GM12801 (cell line): ENCODE results near the gene ACSF3.

Experiments used
- CTCF ChIP-seq: IDR thresholded peaks from one replicate; pipeline ENCODE4 v1.5.1; 2011; ENCODE audit warnings: control low read depth; ENCODE audit not compliant: insufficient read length; ENCODE audit errors: extremely low read depth

ACSF3 gene

DNA sequence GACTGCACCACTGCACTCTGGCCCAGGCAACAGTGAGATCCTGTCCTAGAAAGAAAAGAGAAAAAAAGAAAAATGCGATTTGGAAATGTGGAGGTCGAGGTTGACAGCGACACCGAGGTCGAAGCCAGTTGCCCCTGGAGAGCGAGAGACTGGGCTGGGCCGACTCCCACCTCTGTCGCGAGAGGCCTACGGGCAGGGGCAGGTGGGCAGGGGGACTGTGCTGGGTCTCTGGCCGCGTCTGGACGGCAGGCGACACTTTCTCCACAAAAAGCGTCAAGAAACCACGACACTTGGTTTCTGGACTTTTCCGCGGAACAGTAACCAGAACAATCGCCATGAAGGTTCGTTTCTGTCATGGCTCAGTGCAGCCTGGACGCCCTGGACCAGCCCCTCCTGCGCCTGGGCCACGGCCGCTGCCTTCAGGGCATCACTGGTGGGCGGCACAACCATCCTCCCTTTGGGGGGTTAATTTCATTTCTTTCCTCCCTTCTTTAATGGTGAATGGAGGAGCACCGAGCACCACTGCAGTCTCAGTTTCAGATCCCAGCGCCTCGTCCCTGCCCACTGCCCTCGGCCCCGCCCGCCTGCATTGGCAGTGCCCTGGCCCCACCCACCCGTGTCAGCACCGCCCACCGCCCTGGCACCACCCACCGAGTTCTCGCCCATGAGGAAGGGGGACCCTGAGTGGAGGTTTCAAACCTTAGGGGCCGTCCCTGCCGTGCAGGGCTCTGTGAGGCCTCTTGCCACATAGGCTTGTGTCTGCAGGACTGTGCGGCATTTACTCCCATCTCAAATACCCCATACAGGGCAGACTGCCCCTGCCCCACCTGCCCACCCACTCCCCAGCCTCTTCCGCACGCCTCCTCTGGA lies 59.4 kb downstream of the ACSF3 start:
- TF ChIP-seq CTCF = no peak

GRCh38 chr16:89153848-89154271 lies 60.2 kb downstream of the ACSF3 start:
- TF ChIP-seq CTCF = no peak

DNA sequence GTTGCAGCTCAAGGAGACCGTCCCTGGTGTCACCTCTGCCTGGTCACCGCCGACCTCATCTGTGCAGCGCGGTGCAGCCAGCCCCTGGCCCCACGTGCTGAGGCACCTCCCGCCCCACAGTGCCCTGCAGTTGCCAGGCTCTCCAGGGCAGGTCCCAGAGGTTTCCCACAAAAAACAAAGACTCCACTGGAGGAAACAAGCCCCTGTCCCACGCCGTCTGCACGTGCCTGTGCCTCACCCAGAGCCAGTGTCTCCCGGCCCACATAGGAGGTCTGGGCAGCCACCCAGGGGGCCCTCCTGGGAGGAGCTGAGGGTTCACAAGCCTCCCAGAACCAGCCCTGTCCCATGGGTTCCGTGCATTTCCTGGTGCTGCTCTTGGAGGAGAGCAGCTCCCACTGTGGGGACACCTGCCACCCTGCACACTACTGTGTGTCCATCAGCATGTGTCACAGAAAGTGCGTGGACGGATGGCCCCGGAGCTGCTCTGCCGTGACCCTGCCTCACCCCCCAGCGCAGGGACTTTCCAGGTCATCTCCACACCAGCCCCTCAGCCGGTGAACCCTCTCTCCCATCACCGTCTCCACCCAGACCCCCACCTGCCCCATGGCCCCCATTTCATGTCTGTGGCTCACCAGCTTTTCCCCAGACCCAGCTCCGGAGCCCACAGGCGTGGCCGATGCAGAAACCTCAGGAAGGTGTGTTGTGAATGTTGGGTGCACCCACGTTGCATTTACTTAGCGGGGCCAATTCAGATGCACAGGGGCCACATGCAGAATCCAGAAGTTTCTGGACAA lies 60.9 kb downstream of the ACSF3 start:
- no peak for TF ChIP-seq CTCF

DNA sequence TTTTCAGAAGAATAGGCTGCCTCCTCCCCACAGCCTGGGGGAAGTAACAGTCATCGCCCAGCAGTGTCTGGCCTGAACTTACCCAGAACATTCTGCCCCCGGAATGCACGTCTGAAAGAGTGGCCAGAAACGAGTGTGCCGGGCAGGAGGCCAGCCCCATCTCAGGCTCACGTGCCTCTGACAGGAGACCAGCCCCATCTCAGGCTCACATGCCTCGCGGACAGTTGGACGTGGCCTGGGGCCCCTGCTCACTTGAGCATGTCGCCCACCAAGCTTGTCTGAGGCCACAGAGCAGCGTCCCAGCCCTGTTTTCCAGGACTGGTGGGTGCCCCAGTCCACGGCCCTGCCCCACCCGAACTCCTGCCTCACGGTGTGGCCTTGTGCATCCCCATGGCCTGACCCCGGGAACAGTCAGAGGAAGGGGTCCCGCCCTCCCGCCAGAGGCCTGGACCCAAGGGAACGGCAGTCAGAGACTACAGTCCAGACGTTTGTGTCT lies 61.6 kb downstream of the ACSF3 start:
- TF ChIP-seq CTCF = no peak

DNA sequence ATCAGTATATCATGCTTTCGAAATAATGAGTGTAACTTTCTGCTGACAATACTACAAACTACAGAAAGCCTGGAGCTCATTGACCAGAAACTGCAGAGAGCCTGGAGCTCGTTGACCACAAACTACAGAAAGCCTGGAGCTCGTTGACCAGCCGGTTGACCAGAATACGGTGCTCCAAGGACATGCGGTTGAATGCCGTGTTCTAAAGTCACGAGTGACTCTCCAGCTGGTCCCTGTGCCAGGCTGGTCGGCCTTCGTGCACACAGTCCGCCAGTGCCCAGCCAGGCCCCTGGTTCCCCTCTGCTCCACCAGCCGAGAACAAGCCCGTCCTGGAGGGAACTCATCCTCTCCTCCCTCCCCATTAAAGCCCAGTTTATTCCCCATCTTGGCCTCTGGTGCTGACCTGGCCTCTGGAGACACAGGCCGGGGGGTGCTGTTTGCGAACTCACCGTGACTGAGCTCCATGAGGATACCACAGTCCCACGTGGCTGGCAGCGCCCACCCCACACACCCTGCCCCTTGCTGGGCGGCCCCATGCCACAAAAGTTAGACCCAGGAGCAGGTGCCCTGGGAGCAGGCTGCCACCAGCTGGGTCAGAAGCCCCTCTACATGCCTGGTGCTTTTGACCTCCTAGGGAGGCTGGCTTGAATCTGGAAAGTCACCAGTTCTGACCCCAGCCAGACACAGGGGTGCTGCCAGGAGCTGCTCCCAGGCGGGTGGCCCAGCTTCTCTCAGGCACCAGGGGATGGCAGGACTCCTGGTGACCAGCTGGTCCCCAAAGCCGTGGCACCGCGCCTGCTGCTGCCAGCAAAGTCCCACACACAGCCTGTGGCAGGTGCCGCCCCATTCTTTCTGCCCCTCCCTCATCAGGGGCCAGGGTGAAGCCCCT lies 62.4 kb downstream of the ACSF3 start:
- TF ChIP-seq CTCF = no peak

DNA sequence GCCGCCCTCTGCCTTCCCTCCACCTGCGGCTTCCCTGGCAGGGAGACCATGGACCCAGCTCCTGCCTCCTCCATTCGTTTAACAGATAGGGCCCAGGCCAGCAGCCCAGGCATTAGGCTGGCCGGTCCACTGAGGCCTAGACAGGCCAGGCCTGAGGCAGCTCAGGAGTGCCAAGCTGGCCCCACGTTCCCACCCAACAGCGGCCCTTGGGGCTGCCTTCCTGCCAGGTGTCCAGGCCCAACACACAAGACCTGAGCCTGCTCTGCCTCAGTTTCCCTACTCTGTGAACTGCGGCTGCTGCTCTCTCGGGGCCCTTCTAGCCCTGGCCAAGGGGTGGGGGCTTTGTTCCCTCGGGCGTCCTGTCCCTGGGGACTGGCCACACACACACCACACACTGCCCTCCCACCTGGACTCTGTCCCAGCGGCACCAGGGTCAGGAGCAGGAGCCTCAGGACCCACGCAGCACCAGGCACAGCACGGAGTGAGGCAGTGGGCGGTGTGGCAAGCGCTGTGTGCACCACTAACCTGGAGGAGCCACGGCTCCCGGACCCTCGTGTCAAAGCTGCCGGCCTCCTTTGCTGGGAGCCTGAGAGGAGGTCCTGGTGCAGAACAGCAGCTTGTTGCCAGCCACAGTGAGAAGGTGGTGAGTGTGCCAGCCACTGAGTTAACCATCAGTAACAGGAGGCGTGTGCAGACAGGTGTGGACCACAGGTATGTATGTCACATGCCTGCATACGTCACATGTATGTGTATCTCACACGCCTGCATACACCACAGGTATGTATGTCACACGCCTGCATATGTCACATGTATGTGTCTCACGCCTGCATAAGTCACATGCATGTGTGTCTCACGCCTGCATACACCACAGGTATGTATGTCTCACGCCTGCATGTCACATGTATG lies 63.3 kb downstream of the ACSF3 start:
- no peak for TF ChIP-seq CTCF
